Cortex of kidney (tissue), 1 donor: ENCODE results near the gene TBC1D1.

Experiments used
- DNase-seq: peaks from one replicate; lab custom pipeline; 2025; lab: John Stamatoyannopoulos, UW

Gene TBC1D1

DNA sequence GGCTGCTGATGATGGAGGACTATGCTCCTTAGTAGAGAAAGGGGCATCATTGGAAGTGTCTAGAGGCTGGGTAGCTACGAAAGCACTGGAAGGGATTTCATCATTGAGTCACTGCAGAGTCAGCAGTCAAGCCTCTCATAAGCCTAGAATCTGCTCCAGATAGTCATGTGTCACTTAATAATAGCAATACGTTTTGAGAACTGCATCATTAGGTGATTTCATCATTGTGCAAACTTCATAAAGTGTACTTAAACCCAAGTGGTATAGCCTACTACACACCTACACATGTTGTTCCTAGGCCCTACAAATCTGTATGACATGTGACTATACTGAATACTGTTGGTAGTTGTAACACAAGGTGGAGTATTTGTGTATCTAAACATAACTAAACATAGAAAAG lies 234.9 kb downstream of the TBC1D1 start:
- no peak for DNase-seq

- DNase-seq: no peak
These were observed 237.9 kb downstream of the TBC1D1 start for GRCh38 chr4:38128478-38129459.

- no peak for DNase-seq
These were observed 238.8 kb downstream of the TBC1D1 start for GRCh38 chr4:38129460-38130227.

- no peak for DNase-seq
These were observed 240.0 kb downstream of the TBC1D1 start for GRCh38 chr4:38130884-38131283.

DNA sequence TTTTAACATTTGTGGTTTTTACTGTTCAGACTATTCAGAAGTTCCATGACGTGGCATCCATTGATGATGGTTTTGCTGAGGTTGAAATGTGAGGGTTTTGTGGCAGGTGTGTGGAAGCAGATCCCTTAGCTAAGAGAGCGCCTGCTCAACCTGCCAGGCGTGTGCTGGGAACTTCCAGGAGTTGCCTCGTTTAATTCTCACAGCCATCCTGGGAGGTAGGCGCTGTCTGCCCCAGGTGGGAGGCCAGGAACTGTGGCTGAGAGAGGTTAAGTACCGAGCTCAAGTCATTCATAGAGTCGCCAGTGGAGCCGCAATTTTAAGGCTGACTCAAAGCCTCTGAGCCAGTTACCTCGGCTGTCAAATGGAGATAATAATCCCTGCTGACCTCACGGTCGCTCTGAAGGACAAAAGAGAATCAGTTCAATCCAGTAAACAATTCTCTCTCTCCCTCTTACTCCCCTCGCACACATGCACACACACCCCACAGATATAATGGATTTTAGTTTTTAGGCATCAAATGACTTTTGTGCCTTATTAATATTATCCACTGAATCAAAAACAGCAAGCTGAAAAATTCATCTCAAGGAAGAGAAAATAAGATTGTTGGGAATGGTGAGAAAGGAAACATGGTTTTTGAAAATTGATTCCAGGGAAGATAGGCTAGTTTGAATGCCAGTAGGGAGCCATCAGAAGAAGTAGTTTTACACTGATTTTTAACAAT lies 240.6 kb downstream of the TBC1D1 start:
- DNase-seq: no peak

- DNase-seq: no peak
These were observed 241.3 kb downstream of the TBC1D1 start for GRCh38 chr4:38132107-38132673.

GRCh38 chr4:38132843-38133662 lies 242.2 kb downstream of the TBC1D1 start:
- DNase-seq: no peak

GRCh38 chr4:38133711-38134480 lies 243.0 kb downstream of the TBC1D1 start:
- DNase-seq: no peak

DNA sequence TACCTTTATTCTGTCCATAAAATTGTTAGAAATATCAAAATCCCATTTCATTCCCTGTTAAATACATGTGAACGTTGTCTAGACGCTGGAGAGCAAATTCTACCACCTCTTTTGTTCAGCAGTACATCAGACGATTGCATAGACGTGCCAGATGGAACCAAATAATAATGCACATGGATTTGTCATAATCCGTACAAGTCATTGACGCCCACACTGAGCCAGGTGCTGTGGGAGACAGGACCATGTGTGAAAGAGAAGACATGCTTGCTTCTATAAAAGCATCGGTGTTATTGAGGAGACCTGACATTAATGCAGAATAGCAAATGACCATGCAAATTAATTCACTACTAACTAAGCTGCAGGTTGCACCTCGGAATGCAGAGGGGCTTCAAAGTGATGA lies 244.3 kb downstream of the TBC1D1 start:
- DNase-seq: no peak

DNA sequence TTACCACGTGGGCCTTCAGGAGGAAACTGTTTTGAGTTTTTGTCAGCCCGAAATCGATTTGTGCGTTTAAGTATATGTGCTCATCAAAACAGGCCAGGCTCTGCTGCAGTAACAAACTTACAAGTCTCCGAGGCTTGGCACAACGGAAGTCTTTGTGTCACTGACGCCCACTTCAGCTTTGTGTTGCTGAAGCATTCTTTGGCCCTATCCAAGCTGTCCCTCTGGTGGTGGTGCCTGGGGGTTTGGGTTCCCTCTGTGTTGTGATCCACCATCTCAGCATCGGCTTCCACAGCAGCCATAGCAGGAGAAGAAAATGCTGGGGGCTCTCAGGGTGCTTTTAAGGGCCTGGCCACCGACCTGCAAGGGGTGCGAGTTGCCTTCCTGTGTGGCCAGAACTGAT lies 245.7 kb downstream of the TBC1D1 start:
- no peak for DNase-seq

DNA sequence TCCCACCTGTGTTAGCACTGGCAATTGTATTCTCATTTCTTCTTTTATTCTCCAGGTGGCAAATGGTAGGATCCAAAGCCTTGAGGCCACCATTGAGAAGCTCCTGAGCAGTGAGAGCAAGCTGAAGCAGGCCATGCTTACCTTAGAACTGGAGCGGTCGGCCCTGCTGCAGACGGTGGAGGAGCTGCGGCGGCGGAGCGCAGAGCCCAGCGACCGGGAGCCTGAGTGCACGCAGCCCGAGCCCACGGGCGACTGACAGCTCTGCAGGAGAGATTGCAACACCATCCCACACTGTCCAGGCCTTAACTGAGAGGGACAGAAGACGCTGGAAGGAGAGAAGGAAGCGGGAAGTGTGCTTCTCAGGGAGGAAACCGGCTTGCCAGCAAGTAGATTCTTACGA lies 246.2 kb downstream of the TBC1D1 start:
- no peak for DNase-seq

DNA sequence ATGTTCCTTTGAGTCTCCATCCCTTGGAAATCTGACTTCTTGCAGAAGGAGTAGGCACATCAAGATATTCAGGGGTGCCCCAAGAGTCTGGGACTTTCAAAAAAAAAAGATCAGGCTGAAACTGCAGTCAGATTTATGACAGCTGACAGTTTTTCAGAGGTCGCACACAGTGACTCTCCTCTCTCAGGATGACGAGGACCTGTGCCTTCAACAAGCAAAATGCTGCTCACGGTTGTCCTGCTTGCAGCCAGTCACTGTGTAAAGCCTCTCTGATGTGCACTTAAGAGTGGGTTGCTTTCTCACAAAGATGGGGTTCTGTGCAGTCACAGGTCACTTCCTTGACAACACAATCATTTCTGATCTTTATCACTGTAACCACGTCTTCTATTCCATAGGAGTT lies 247.5 kb downstream of the TBC1D1 start:
- DNase-seq: no peak

- DNase-seq: no peak
These were observed 248.3 kb downstream of the TBC1D1 start for GRCh38 chr4:38139187-38139586.

DNA sequence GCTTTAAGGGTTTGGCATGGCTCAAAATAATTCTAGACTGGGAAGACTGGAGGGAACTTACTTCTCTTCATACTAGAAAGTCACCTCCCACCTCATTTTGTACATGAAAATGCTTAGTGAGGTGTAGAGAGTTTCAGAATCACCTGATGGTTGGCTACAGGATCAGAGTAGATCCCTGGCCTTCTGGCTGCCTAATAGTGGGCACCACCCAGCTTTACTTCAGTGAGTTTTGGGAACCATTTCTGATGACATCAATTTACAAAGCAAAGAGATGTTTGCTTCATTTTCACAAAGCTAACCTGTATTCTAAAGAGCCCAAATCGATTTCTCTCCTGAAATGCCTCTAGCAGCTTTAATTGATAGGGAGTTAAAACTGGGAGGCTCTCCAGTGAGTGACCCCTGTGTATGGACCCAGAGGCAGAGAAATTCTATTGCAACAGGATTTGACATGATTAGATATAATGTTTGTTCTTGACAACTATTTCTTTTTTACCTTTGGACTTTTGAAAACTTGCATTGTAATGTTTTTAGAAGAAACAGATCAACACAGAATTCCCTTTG lies 249.8 kb downstream of the TBC1D1 start:
- DNase-seq: no peak

GRCh38 chr4:38141808-38142500 lies 251.1 kb downstream of the TBC1D1 start:
- DNase-seq: no peak

- DNase-seq: no peak
These were observed 253.1 kb downstream of the TBC1D1 start for GRCh38 chr4:38144031-38144430.

DNA sequence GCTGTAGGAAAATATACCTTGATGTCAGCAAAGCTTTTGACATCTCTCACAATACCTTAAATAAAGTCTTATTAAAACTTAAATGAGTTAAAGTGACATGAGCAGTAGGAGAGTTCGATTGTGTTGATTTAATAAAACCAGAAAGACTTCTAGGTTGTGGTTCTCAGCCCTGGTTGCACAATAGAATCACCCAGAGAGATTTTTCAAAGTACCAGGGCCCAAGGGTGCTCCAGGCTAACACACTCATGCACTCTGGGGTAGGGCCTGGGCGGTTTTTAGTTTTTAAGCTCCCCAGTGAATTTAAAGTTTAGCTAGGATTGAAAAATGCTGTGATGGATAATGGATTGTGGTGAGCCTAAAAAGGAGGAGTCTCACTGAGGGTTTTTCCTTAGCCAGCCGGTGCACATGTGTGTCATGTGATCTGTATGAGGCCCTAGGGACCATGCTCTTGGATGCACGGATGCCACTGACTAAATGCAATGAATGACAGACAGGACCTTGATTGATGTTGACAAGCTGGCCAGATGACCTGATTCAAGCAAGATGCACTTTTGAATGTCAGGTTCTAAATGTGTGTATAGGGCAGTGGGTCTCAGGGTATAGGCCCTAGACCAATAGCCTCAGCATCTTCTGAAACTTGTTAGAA lies 254.3 kb downstream of the TBC1D1 start:
- no peak for DNase-seq

- no peak for DNase-seq
These were observed 254.9 kb downstream of the TBC1D1 start for GRCh38 chr4:38145741-38146140.

GRCh38 chr4:38146383-38146782 lies 255.5 kb downstream of the TBC1D1 start:
- DNase-seq: no peak
